Activated CD8-positive, alpha-beta memory T cell treated with anti-CD3 and anti-CD28 coated beads, Interleukin-2, amount 50 U/mL, for 1 hour (primary cell): ENCODE data around the gene BMPR1A.
"Not testable (repeated sequence)": the region's sequence is repeated elsewhere in the genome, so short reads cannot be mapped to it uniquely, and the experiment has no call there.

Experiments
- DNase-seq: peaks from one replicate; pipeline ENCODE4 v3.0.0-alpha.2; 2020; ENCODE audit errors: extremely low read depth

Gene BMPR1A

DNA sequence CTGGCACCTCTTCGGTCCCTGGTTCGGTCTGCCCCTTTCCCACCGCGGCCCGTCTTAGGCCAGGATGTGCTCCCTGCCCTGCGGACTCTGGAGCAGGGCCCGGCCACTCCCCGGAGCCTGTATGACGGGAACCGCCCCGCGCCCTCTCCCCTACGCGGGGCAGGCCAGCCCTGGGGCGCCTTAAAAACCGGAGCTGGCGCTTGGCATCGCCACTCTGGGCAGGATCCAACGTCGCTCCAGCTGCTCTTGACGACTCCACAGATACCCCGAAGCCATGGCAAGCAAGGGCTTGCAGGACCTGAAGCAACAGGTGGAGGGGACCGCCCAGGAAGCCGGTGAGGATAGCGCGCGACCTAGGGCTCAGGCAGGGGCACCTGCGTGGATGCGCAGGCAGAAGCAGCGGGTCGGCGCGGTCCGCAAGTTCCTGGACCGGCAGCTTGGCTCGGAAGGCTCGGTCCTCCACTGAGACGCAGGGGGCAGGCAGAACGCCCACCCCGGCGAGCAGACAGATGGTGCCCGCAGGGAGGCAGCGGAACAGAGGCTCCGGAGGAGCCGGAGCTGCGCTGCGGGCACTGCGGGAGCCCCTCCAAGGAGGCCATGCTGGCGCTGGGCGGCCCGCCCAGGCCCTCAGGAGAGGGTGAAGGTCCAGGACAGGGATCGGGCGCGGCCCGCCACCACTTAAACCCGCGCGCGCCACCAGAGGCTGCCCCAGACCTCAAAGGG lies 212.0 kb downstream of the BMPR1A start, which contains the start of gene ADIRF:
Gene ADIRF (plus strand): TSS at position 212 of the 723 bp plus-strand sequence. CDS start 63 bp downstream, at position 275.
- DNase-seq, result no peak

- no peak for DNase-seq
Observed at GRCh38 chr10:86968994-86969355, 212.6 kb downstream of the BMPR1A start.

DNA sequence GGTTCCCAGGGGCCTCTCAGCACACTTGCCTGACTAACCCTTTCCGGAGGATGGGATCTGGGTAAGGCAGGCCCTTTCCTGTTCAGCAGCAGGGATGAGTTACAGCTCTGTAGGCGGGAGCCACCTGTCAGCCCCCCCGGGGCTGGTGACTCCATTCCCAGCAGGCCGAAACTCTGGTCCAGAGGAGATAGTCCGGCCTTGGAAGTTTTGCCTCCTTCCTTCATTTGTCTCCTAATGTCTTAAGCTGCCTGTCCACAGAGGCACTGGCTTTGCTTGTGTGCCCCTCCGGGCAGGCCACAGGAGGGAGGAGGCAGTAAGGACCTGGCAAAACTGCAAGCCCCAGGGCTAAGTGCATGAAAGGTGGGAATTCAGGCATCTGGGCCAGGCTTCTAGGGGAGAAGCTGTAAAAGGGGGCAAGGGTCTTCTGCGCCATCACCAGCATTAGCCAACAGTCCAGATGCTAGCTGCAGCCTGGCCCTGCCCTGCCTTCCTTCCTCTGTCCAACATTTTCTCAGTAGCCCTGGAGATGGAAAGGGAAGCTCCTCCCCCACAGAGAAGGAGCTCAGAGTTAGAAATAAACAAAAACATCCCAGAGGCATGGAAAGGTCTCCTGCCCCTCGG lies 213.1 kb downstream of the BMPR1A start:
- no peak for DNase-seq

GRCh38 chr10:86970162-86970981 lies 214.0 kb downstream of the BMPR1A start:
- no peak for DNase-seq

- no peak for DNase-seq
Observed at GRCh38 chr10:86970982-86971231, 214.5 kb downstream of the BMPR1A start.

DNA sequence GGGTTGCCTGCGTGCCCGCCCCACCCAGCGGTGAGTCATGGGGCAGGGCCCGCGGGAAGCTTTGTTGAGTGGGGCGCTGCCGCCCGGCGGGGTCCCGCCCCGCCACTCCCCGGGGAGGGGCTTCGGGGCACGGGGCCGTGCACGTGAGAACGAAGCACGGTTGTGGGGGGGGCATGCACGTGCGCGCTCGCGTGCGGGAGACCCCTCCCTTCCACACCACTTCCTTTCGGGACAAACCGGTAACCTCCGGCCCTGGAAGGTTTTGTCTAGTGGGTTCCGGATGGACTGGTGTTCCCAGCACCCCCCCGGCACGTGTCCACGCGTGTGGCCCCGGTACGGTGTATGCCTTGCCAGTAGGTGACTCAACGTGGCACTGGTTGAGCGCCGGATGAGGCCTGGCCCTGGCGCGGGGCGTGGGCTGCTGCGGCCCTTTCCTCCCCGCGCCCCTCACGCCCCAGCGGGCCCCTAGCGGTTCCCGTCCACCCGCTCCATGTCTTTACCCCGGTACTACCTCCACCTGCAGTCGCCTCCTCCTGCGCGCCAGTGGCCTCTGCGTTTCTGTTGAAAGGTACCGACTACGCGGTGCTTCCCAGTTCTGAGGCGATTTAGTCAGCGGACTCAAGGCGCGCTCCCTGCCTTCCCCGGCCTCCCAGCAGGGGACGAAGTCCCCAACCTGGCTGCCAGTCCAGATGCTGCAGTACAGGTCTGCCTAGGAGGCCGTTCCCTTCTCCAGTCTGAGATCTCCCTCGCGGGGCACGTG lies 215.0 kb downstream of the BMPR1A start:
- DNase-seq, result peak; percentile 64

DNA sequence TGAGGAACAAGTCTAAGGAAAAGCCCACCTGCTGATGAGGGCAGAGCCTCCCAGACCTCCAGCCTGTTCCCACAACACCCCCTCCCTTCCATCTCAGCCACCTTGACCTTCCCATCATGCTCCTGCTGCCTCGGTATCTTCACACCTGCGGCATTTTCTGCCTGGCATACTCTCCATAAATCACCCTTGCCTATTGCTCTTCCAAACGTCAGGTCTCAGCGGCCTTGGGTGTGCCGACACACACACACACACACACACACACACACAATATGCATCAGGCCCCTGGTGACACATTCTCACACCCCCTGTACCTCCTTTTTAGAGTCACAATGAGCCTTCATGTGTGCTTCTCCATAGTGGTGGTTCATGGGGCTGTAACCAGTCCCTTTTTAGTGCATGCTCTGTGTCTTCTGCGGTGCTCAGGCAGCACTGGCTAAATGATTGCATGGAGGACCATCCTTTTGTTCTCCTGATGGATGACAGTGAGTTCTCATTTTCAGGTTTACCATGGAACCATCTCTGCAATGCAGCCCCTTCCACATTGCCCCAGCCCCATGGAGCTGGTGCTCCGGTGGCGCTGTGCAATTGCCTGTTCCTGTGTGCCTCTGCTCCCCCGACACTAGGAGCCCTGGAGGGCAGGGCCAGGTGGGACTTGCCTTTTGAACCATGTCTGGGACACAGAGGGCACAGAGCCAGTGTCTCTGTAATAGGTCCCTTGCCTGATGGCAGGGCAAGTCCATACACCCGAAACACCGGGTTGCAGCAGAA lies 216.4 kb downstream of the BMPR1A start:
- no peak for DNase-seq

DNA sequence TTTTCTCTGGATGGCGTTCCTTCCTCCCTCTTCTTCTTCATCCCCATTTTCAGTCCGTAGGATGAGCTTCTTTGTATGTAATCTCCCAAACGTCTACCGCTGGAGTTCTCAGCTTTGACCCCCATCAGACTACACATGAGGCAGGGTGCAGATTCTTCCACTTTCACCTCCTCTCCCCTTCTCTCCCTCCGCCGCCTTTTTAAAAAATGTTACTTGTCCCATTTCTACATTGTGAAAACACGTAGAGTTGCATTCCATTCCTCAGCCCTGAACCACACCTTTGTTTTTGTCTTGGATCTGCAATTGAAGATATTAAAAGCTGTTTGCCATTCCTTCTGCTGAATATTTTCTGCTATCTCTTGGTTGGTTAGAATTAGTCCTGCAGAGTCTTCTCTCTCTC lies 218.1 kb downstream of the BMPR1A start:
- no peak for DNase-seq

DNA sequence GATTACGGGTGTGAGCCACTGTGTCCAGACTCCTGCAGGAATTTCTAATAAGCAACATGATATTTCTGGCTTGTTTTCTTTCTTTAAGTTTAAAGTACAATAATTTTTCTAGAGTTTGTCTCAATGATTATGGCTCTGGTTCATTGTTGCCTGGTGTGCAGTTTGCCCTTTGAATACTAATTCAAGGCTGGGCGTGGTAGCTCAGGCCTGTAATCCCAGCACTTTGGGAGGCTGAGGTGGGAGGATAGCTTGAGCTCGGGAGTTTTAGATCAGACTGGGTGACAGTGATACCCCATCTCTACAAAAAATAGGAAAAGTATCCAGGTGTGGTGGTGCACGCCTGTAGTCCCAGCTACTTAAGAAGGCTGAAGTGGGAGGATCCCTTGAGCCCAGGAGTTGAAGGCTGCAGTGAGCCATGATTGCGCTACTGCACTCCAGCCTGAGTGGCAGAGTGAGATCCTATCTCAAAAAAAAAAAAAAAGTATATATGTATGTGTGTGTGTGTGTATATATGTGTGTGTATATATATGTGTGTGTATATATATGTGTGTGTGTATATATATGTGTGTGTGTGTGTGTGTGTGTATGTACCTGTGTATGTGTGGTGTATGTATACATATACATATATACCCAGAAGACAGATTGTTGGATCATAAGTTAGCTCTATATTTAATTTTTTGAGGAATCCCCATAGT lies 220.1 kb downstream of the BMPR1A start:
- DNase-seq, result no peak

- not testable (repeated sequence) for DNase-seq
Observed at GRCh38 chr10:86978457-86978856, 222.0 kb downstream of the BMPR1A start.

- no peak for DNase-seq
Observed at GRCh38 chr10:86979296-86979818, 222.9 kb downstream of the BMPR1A start.

DNA sequence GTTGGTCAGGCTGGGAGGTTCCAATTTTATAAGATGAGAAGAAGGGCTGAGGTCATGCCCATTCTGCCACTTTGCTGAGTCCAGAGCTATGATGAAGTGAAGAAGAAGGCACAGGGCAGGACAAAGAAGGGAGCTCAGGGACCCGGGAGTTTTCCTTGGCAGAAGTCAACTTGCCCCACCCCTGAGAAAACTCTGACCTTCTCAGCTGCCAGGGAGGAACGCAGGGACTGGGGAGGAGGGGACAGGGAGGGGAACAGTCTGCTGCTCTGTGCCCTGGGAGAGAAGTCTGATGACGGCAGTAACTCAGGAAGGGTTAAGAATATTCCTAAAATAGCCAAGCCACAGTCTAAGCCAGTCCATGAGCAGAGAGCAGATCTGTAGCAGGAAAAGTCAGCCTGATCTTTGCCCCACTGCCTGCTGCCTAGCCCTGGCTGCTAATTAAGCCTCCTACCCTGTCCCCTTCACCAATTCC lies 223.6 kb downstream of the BMPR1A start:
- DNase-seq, result no peak

- DNase-seq, result not testable (repeated sequence)
Observed at GRCh38 chr10:86981020-86981419, 224.6 kb downstream of the BMPR1A start.

GRCh38 chr10:86981716-86982115 lies 225.3 kb downstream of the BMPR1A start:
- no peak for DNase-seq
